Heart left ventricle (tissue), 16 donors: ENCODE results near the gene CDK6. TPM values are rescaled to one million over a fixed set of nuclear protein-coding genes. Genes with fewer than 3 reads are reported as not detected.

ENCODE experiments used
- ATAC-seq, 4 donors: fragments of 200-7000 bp; cut with Tn5 transposase; one replicate each; pipeline ENCODE4 v1.9.1; 2020 to 2022; ENCODE audit warnings: moderate library complexity in 4 of 4, mild to moderate bottlenecking in 3 of 4, moderate number of reproducible peaks in 1 of 4
- DNase-seq, 5 donors: peaks; one replicate each; pipeline ENCODE4 v3.0.0-alpha.2; 2020
- H3K27ac ChIP-seq, 12 donors: fragments of 200-600 bp; sonication (generic) in 4 of 12; one replicate each; pipeline versions ENCODE4 v1.5.0 to v1.8.0; 2016 to 2022; ENCODE audit warnings: mild to moderate bottlenecking in 2 of 12
- H3K27me3 ChIP-seq, 9 donors: fragments of 200-600 bp; sonication (generic) in 2 of 9; one replicate each; pipeline versions ENCODE4 v1.5.1 to v1.8.0; 2016 to 2022; ENCODE audit warnings: mild to moderate bottlenecking in 3 of 9
- H3K36me3 ChIP-seq, 9 donors: fragments of 200-600 bp; sonication (generic) in 2 of 9; one replicate each; pipeline versions ENCODE4 v1.5.0 to v1.8.0; 2018 to 2022; ENCODE audit warnings: mild to moderate bottlenecking in 2 of 9
- H3K4me1 ChIP-seq, 12 donors: fragments of 200-600 bp; sonication (generic) in 4 of 12; one replicate each; pipeline versions ENCODE4 v1.5.0 to v1.8.0; 2016 to 2022; ENCODE audit warnings: mild to moderate bottlenecking in 3 of 12
- H3K4me3 ChIP-seq, 12 donors: fragments of 200-600 bp; sonication (generic) in 4 of 12; one replicate each; pipeline versions ENCODE4 v1.5.0 to v1.8.0; 2017 to 2022; ENCODE audit warnings: mild to moderate bottlenecking in 9 of 12, moderate library complexity in 4 of 12
- H3K9me3 ChIP-seq, 12 donors: fragments of 200-600 bp; sonication (generic) in 4 of 12; one replicate each; pipeline versions ENCODE4 v1.5.0 to v1.8.0; 2016 to 2022; ENCODE audit warnings: mild to moderate bottlenecking in 1 of 12
- POLR2A ChIP-seq, 2 donors: fragments of 450-650 bp; IDR thresholded peaks; one replicate each; pipeline ENCODE4 v1.6.1; 2017; ENCODE audit warnings: antibody characterized with exemption in 2 of 2, mild to moderate bottlenecking in 2 of 2, moderate library complexity in 2 of 2
- WGBS, 4 donors: extraction: QIAGEN DNeasy Blood & Tissue Kit in 2 of 4; methylation state at CpG; one replicate each; pipeline versions ENCODE4 v1.1.5 to v1.1.7; 2013 to 2018; 5-methylcytosine and 5-hydroxymethylcytosine counted together
- intact Hi-C, 10 donors: fragments of 100-400 bp; cut with DNase I; formaldehyde crosslinking; loops; one replicate each; pipeline versions ENCODE4 v1.11.1 to v1.14.2; 2022
- polyA plus RNA-seq, 2 donors: library from polyadenylated mRNA; stranded (reverse); fragments of 200-250 nt; gene quantifications; one replicate each; pipeline ENCODE4 v1.2.3, GENCODE V29; 2013
- total RNA-seq, 9 donors: library from RNA; depleted of rRNA in 2 of 9; stranded (reverse); fragments of >200 nt in 2 of 9; fragmentation: NEBNext Ultra II Directional in 3 of 9; extraction: Animal tissue kit (Norgen Biotek cat#: 25700) in 3 of 9; gene quantifications; one replicate each; pipeline versions ENCODE4 v1.1.0 to v1.2.4, GENCODE V29; 2016 to 2023
- TF ChIP-seq, protein P1 (sequence below), 12 donors: fragments of 200-600 bp; sonication (generic) in 4 of 12; IDR thresholded peaks; one replicate each; pipeline versions ENCODE4 v1.5.0 to v1.8.0; 2018 to 2022; ENCODE audit warnings: antibody characterized with exemption in 12 of 12, mild to moderate bottlenecking in 5 of 12
- donor health status: ischemic (EF 13 %, LVEDD 7.1; RV severe dilation, severe dysfunction).
- donor health status: healthy with polysubstance abuse.
- donor health status: DM: no; HTN: yes; CAD: no.
- donor health status: DM: no; HTN: no; CAD: no.
- donor health status: ischemic (EF 25% LVEDD 6.9; RV normal size, moderate dysfunction).
- donor health status: ischemic (EF 25% LVEDD 5.7; RV mildly dilated, moderate dysfunction).
- donor health status: healthy.
- donor health status: DM: yes; HTN: yes; CAD: no.
- donor health status: ischemic (EF 35%, LVEDD 5.7; RV mildly dilated, moderate dysfunction).
- donor health status: nonischemic (EF 11% LVEDD 7.7; RV severe dilation, severe dysfunction).
- donor health status: DM: yes; HTN: yes; CAD: no.
- donor health status: PGD.
- donor health status: ischemic (EF 29% LVEDD 5.4; RV normal size, mild dysfunction).
- donor health status: nonischemic (EF 23%, LVEDD 6.1; RV moderate dilation, normal function).

The CDK6 gene
- total and polyA plus RNA-seq, 11 donors = 2.2 to 40.5 (median 18.7) TPM

DNA sequence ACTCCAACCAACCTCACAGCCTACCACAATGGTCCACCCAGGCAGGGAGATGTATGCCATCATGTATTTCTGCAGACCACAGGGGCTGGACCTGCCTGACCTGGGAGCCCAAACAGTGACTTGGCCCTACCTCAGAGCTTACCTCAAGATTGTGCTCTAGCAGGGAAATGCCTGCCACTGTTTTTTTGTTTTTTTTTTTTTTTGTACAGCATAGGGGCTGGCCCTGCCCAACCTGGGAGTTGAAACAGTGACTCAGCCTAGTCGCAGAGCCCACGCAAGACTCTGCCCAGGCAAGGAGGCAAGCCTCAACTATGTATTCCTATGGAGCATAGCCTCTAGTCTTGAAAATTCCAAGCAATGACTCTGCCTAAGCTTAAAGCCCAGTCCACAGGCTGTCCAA, 39.3 kb upstream of the CDK6 start:
- WGBS, 4 donors = 93 to 100% (median 96%) methylated on average over 2 of the region's 2 CpGs
- Histone ChIP-seq H3K36me3 (no peaks in the 10 kb centered on the region), H3K9me3 (no peaks in the 10 kb centered on the region), H3K4me1 (peaks cover 0 to 2% (median 0%) of the 10 kb centered on the region in 12 donors), H3K4me3 (no peak overlapping the region), H3K27me3 (no peaks in the 10 kb centered on the region), H3K27ac (no peak overlapping the region)
- no peak for TF ChIP-seq POLR2A (IDR thresholded peaks at IDR 0.05)
- TF ChIP-seq, protein P1, sequence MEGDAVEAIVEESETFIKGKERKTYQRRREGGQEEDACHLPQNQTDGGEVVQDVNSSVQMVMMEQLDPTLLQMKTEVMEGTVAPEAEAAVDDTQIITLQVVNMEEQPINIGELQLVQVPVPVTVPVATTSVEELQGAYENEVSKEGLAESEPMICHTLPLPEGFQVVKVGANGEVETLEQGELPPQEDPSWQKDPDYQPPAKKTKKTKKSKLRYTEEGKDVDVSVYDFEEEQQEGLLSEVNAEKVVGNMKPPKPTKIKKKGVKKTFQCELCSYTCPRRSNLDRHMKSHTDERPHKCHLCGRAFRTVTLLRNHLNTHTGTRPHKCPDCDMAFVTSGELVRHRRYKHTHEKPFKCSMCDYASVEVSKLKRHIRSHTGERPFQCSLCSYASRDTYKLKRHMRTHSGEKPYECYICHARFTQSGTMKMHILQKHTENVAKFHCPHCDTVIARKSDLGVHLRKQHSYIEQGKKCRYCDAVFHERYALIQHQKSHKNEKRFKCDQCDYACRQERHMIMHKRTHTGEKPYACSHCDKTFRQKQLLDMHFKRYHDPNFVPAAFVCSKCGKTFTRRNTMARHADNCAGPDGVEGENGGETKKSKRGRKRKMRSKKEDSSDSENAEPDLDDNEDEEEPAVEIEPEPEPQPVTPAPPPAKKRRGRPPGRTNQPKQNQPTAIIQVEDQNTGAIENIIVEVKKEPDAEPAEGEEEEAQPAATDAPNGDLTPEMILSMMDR (IDR thresholded peaks at IDR 0.05) = no peak
- ATAC-seq (no peak), DNase-seq (no peak)
- intact Hi-C loops = loop anchor here in 1 of 10 donors (10.0 kb wide), 1 partner anchor 179 kb away; no protein-coding TSS in a partner anchor

DNA sequence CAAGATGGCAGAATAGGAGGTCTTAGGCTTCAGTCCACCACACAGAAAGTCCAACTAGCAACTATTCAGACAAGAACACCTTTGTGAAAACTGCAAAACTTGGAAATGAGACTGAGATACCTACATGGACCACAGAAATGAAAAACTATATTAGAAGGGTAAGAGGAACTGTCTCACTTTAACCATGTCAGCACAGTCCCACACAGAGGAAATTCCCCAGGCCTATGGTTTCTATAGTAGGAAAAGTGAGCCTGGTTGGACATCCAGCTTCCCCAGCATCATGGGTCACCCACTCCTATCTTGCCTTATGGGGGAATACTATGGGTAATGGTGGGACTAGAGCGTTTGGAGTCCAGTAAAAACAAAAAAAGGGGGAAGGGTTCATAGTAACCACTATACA, 38.8 kb upstream of the CDK6 start:
- 86 to 95% (median 91%) methylated on average over 1 of the region's 1 CpG for WGBS, 4 donors
- Histone ChIP-seq H3K9me3 (no peaks in the 10 kb centered on the region), H3K4me3 (no peak overlapping the region), H3K27ac (no peak overlapping the region), H3K27me3 (no peaks in the 10 kb centered on the region), H3K36me3 (no peaks in the 10 kb centered on the region), H3K4me1 (peaks cover 0 to 2% (median 0%) of the 10 kb centered on the region in 12 donors)
- ATAC-seq (no peak), DNase-seq (no peak)
- intact Hi-C loops = loop anchor here in 1 of 10 donors (10.0 kb wide), 1 partner anchor 180 kb away; no protein-coding TSS in a partner anchor
- TF ChIP-seq, protein P1 (IDR thresholded peaks at IDR 0.05) = no peak
- no peak for TF ChIP-seq POLR2A (IDR thresholded peaks at IDR 0.05)

DNA sequence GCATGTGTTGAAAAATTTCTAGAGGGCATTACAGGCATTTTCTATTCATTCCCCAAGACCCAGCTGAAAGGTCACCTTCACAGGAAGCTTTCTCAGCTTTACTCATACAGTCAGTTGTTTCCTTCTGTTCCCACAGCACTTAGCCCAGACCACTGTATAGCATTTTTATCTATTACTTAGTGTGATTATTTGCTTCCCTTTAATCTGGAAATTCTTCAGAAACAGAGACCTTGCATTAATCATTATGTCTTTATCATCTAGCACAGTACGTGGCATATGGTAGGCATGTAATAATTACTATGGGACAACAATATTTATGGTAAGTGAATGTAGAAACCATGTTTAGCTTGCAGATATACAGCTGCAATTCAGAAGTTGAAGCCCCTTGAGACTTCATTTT, 38.2 kb upstream of the CDK6 start:
- ATAC-seq = no peak
- TF ChIP-seq, protein P1 (IDR thresholded peaks at IDR 0.05) = no peak
- TF ChIP-seq POLR2A (IDR thresholded peaks at IDR 0.05) = no peak
- intact Hi-C loops = loop anchor here in 1 of 10 donors (10.0 kb wide), 1 partner anchor 180 kb away; no protein-coding TSS in a partner anchor
- H3K27ac ChIP-seq = no peak overlapping the region
- 78 to 92% (median 84%) methylated on average over 1 of the region's 1 CpG for WGBS, 4 donors
- peaks cover 0 to 3% (median 0%) of the 10 kb centered on the region in 12 donors for H3K9me3 ChIP-seq
- H3K4me3 ChIP-seq = no peak overlapping the region
- H3K27me3 ChIP-seq = no peaks in the 10 kb centered on the region
- DNase-seq = no peak
- no peaks in the 10 kb centered on the region for H3K36me3 ChIP-seq
- H3K4me1 ChIP-seq = peaks cover 0 to 2% (median 0%) of the 10 kb centered on the region in 12 donors

DNA sequence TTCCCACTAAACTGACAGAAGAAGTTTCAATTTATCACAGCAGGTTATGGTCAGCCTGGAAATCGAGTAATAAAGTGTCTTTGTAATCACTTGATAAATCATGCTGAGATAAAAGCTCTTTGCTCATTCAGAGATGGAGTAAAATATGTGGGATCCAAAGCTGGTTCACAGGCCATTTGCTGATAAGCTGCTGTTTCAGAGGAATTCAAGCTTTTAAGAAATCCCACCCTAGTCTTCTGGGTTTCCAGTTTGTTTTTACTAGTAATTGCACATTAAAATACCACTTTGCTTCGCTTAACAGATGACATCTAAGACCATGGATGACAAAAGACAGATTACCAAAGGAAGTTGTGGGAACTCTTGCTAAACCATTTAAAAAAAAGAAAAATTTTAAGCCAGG, 37.4 kb upstream of the CDK6 start:
- intact Hi-C loops = loop anchor here in 1 of 10 donors (10.0 kb wide), 1 partner anchor 181 kb away; no protein-coding TSS in a partner anchor
- no peak for DNase-seq
- 56 to 62% (median 58%) methylated on average over 2 of the region's 2 CpGs for WGBS, 4 donors
- Histone ChIP-seq H3K36me3 (no peaks in the 10 kb centered on the region), H3K27me3 (no peaks in the 10 kb centered on the region), H3K9me3 (peaks cover 0 to 11% (median under 1%) of the 10 kb centered on the region in 12 donors), H3K27ac (no peak overlapping the region), H3K4me1 (peaks cover 0 to 2% (median 0%) of the 10 kb centered on the region in 12 donors), H3K4me3 (no peak overlapping the region)
- no peak for ATAC-seq
- no peak for TF ChIP-seq POLR2A (IDR thresholded peaks at IDR 0.05)
- TF ChIP-seq, protein P1 (IDR thresholded peaks at IDR 0.05) = no peak
